Hepatocyte (in vitro differentiated cells): ENCODE data around the gene CPSF4.

Experiments
- CTCF ChIP-seq: fragments of 200-600 bp; sonication (generic); IDR thresholded peaks from 2 replicates; pipeline ENCODE4 v1.5.1; 2016; ENCODE audit warnings: antibody characterized with exemption, mild to moderate bottlenecking; ENCODE audit not compliant: poor library complexity
- EZH2 ChIP-seq: fragments of 200-600 bp; sonication (generic); IDR thresholded peaks from 2 replicates; pipeline ENCODE4 v1.6.1; 2016; ENCODE audit warnings: antibody characterized with exemption, mild to moderate bottlenecking, borderline replicate concordance
- EZH2phosphoT487 ChIP-seq: fragments of 200-600 bp; sonication (generic); IDR thresholded peaks from one replicate; pipeline ENCODE4 v1.6.1; 2018; ENCODE audit warnings: antibody characterized with exemption, mild to moderate bottlenecking, low read depth, moderate library complexity; ENCODE audit not compliant: unreplicated experiment, severe bottlenecking

- TF ChIP-seq CTCF (no peak), EZH2 (no peak), EZH2phosphoT487 (no peak)
Observed at GRCh38 chr7:99404235-99404976, 34.3 kb upstream of the CPSF4 start.
